Measurements from ENCODE around the gene TWIST1. TPM values are rescaled to one million over a fixed set of nuclear protein-coding genes. Genes with fewer than 3 reads are reported as not detected.

Gene TWIST1
- total and polyA plus RNA-seq, 2 donors, result 0.66 to 1.5 TPM

- H3K4me1 ChIP-seq (ENCODE audit: control insufficient read depth in 2 of 2, insufficient read depth in 2 of 2, low read length in 2 of 2), result no peaks in the 10 kb centered on the region
- H3K27me3 ChIP-seq (ENCODE audit: control insufficient read depth in 2 of 2, insufficient read depth in 1 of 2, low read length in 1 of 2), result no peaks in the 10 kb centered on the region
- H3K36me3 ChIP-seq (ENCODE audit: control insufficient read depth in 2 of 2, insufficient read depth in 2 of 2, low read length in 1 of 2), result no peaks in the 10 kb centered on the region
- no peak overlapping the region for H3K27ac ChIP-seq (ENCODE audit: low read depth in 1 of 2, low read length in 1 of 2)
- H3K9me3 ChIP-seq (ENCODE audit: control insufficient read depth in 2 of 2, insufficient read depth in 1 of 2, low read length in 1 of 2), result no peaks in the 10 kb centered on the region
- 92% methylated on average over 6 of the region's 6 CpGs for WGBS
- H3K4me3 ChIP-seq (ENCODE audit: low read length in 2 of 2), result no peak overlapping the region
- DNase-seq (ENCODE audit: low read depth in 6 of 9, low spot score in 9 of 9), result no peak
Measured at GRCh38 chr7:19091550-19092200, 25.8 kb downstream of the TWIST1 start.

GRCh38 chr7:19090526-19090925 is 26.9 kb downstream of the TWIST1 start:
- no peaks in the 10 kb centered on the region for H3K27me3 ChIP-seq (ENCODE audit: control insufficient read depth in 2 of 2, insufficient read depth in 1 of 2, low read length in 1 of 2)
- no peaks in the 10 kb centered on the region for H3K36me3 ChIP-seq (ENCODE audit: control insufficient read depth in 2 of 2, insufficient read depth in 2 of 2, low read length in 1 of 2)
- no peak overlapping the region for H3K4me3 ChIP-seq (ENCODE audit: low read length in 2 of 2)
- H3K4me1 ChIP-seq (ENCODE audit: control insufficient read depth in 2 of 2, insufficient read depth in 2 of 2, low read length in 2 of 2), result no peaks in the 10 kb centered on the region
- no peak for DNase-seq (ENCODE audit: low read depth in 6 of 9, low spot score in 9 of 9)
- H3K9me3 ChIP-seq (ENCODE audit: control insufficient read depth in 2 of 2, insufficient read depth in 1 of 2, low read length in 1 of 2), result no peaks in the 10 kb centered on the region
- 98% methylated on average over 2 of the region's 2 CpGs for WGBS
- no peak overlapping the region for H3K27ac ChIP-seq (ENCODE audit: low read depth in 1 of 2, low read length in 1 of 2)

- Histone ChIP-seq H3K27me3 (ENCODE audit: control insufficient read depth in 2 of 2, insufficient read depth in 1 of 2, low read length in 1 of 2) (no peaks in the 10 kb centered on the region), H3K4me1 (ENCODE audit: control insufficient read depth in 2 of 2, insufficient read depth in 2 of 2, low read length in 2 of 2) (no peaks in the 10 kb centered on the region), H3K4me3 (ENCODE audit: low read length in 2 of 2) (no peak overlapping the region), H3K36me3 (ENCODE audit: control insufficient read depth in 2 of 2, insufficient read depth in 2 of 2, low read length in 1 of 2) (no peaks in the 10 kb centered on the region), H3K9me3 (ENCODE audit: control insufficient read depth in 2 of 2, insufficient read depth in 1 of 2, low read length in 1 of 2) (no peaks in the 10 kb centered on the region), H3K27ac (ENCODE audit: low read depth in 1 of 2, low read length in 1 of 2) (no peak overlapping the region)
- DNase-seq (ENCODE audit: low read depth in 6 of 9, low spot score in 9 of 9), result no peak
- 13% methylated on average over 3 of the region's 3 CpGs for WGBS
Measured at GRCh38 chr7:19089797-19090196, 27.6 kb downstream of the TWIST1 start.

- Histone ChIP-seq H3K4me3 (ENCODE audit: low read length in 2 of 2) (no peak overlapping the region), H3K27ac (ENCODE audit: low read depth in 1 of 2, low read length in 1 of 2) (no peak overlapping the region), H3K36me3 (ENCODE audit: control insufficient read depth in 2 of 2, insufficient read depth in 2 of 2, low read length in 1 of 2) (no peaks in the 10 kb centered on the region), H3K27me3 (ENCODE audit: control insufficient read depth in 2 of 2, insufficient read depth in 1 of 2, low read length in 1 of 2) (no peaks in the 10 kb centered on the region), H3K9me3 (ENCODE audit: control insufficient read depth in 2 of 2, insufficient read depth in 1 of 2, low read length in 1 of 2) (no peaks in the 10 kb centered on the region), H3K4me1 (ENCODE audit: control insufficient read depth in 2 of 2, insufficient read depth in 2 of 2, low read length in 2 of 2) (no peaks in the 10 kb centered on the region)
- 75% methylated on average over 2 of the region's 2 CpGs for WGBS
- DNase-seq (ENCODE audit: low read depth in 6 of 9, low spot score in 9 of 9), result no peak
Measured at GRCh38 chr7:19089378-19089777, 28.1 kb downstream of the TWIST1 start.

- Histone ChIP-seq H3K27me3 (ENCODE audit: control insufficient read depth in 2 of 2, insufficient read depth in 1 of 2, low read length in 1 of 2) (no peaks in the 10 kb centered on the region), H3K4me3 (ENCODE audit: low read length in 2 of 2) (no peak overlapping the region), H3K4me1 (ENCODE audit: control insufficient read depth in 2 of 2, insufficient read depth in 2 of 2, low read length in 2 of 2) (no peaks in the 10 kb centered on the region), H3K9me3 (ENCODE audit: control insufficient read depth in 2 of 2, insufficient read depth in 1 of 2, low read length in 1 of 2) (no peaks in the 10 kb centered on the region), H3K27ac (ENCODE audit: low read depth in 1 of 2, low read length in 1 of 2) (no peak overlapping the region), H3K36me3 (ENCODE audit: control insufficient read depth in 2 of 2, insufficient read depth in 2 of 2, low read length in 1 of 2) (no peaks in the 10 kb centered on the region)
- WGBS, result 61% methylated on average over 1 of the region's 1 CpG
- DNase-seq (ENCODE audit: low read depth in 6 of 9, low spot score in 9 of 9), result no peak
Measured at GRCh38 chr7:19080093-19080492, 37.3 kb downstream of the TWIST1 start.

GRCh38 chr7:19079066-19079465 is 38.4 kb downstream of the TWIST1 start:
- Histone ChIP-seq H3K4me3 (ENCODE audit: low read length in 2 of 2) (no peak overlapping the region), H3K27ac (ENCODE audit: low read depth in 1 of 2, low read length in 1 of 2) (no peak overlapping the region), H3K27me3 (ENCODE audit: control insufficient read depth in 2 of 2, insufficient read depth in 1 of 2, low read length in 1 of 2) (no peaks in the 10 kb centered on the region), H3K4me1 (ENCODE audit: control insufficient read depth in 2 of 2, insufficient read depth in 2 of 2, low read length in 2 of 2) (no peaks in the 10 kb centered on the region), H3K36me3 (ENCODE audit: control insufficient read depth in 2 of 2, insufficient read depth in 2 of 2, low read length in 1 of 2) (no peaks in the 10 kb centered on the region), H3K9me3 (ENCODE audit: control insufficient read depth in 2 of 2, insufficient read depth in 1 of 2, low read length in 1 of 2) (no peaks in the 10 kb centered on the region)
- WGBS, result 93% methylated on average over 4 of the region's 4 CpGs
- DNase-seq (ENCODE audit: low read depth in 6 of 9, low spot score in 9 of 9), result no peak

GRCh38 chr7:19069842-19070241 is 47.6 kb downstream of the TWIST1 start:
- no peaks in the 10 kb centered on the region for H3K36me3 ChIP-seq (ENCODE audit: control insufficient read depth in 2 of 2, insufficient read depth in 2 of 2, low read length in 1 of 2)
- H3K4me1 ChIP-seq (ENCODE audit: control insufficient read depth in 2 of 2, insufficient read depth in 2 of 2, low read length in 2 of 2), result no peaks in the 10 kb centered on the region
- H3K4me3 ChIP-seq (ENCODE audit: low read length in 2 of 2), result no peak overlapping the region
- no peak overlapping the region for H3K27ac ChIP-seq (ENCODE audit: low read depth in 1 of 2, low read length in 1 of 2)
- 82% methylated on average over 1 of the region's 1 CpG for WGBS
- no peaks in the 10 kb centered on the region for H3K27me3 ChIP-seq (ENCODE audit: control insufficient read depth in 2 of 2, insufficient read depth in 1 of 2, low read length in 1 of 2)
- no peak for DNase-seq (ENCODE audit: low read depth in 6 of 9, low spot score in 9 of 9)
- H3K9me3 ChIP-seq (ENCODE audit: control insufficient read depth in 2 of 2, insufficient read depth in 1 of 2, low read length in 1 of 2), result peaks cover 0 to 4% of the 10 kb centered on the region in 2 donors

GRCh38 chr7:19066170-19066569 is 51.3 kb downstream of the TWIST1 start:
- no peak for DNase-seq (ENCODE audit: low read depth in 6 of 9, low spot score in 9 of 9)
- H3K27me3 ChIP-seq (ENCODE audit: control insufficient read depth in 2 of 2, insufficient read depth in 1 of 2, low read length in 1 of 2), result no peaks in the 10 kb centered on the region
- 54% methylated on average over 2 of the region's 2 CpGs for WGBS

More at GRCh38 chr7:19066170-19066569, 51.3 kb downstream of the TWIST1 start:
- Histone ChIP-seq H3K36me3 (ENCODE audit: control insufficient read depth in 2 of 2, insufficient read depth in 2 of 2, low read length in 1 of 2) (no peaks in the 10 kb centered on the region), H3K4me1 (ENCODE audit: control insufficient read depth in 2 of 2, insufficient read depth in 2 of 2, low read length in 2 of 2) (no peaks in the 10 kb centered on the region), H3K9me3 (ENCODE audit: control insufficient read depth in 2 of 2, insufficient read depth in 1 of 2, low read length in 1 of 2) (no peaks in the 10 kb centered on the region), H3K27ac (ENCODE audit: low read depth in 1 of 2, low read length in 1 of 2) (no peak overlapping the region), H3K4me3 (ENCODE audit: low read length in 2 of 2) (no peak overlapping the region)

Data from thymus (tissue), 11 donors.